ENCODE data around the gene EOLA1. TPM values are rescaled to one million over a fixed set of nuclear protein-coding genes. Genes with fewer than 3 reads are reported as not detected.
"Not testable (repeated sequence)": the region's sequence is repeated elsewhere in the genome, so short reads cannot be mapped to it uniquely, and the experiment has no call there.

Gene EOLA1
- total RNA-seq, 1 experiment from 2014 or later = 11.6 TPM

GRCh38 chrX:149555251-149555650, 14.4 kb downstream of the EOLA1 start:
- H3K36me3 ChIP-seq (ENCODE audit: insufficient read depth, low read length); H3K9me3 ChIP-seq (ENCODE audit: low read length); H3K4me3 ChIP-seq (ENCODE audit: low read length): not testable (repeated sequence)

GRCh38 chrX:149563359-149563758, 22.5 kb downstream of the EOLA1 start:
- H3K4me1 ChIP-seq (ENCODE audit: low read length) = no peaks in the 10 kb centered on the region
- H3K27me3 ChIP-seq (ENCODE audit: low read length) = no peaks in the 10 kb centered on the region
- H3K36me3 ChIP-seq (ENCODE audit: insufficient read depth, low read length) = no peaks in the 10 kb centered on the region
- no peak overlapping the region for H2AFZ ChIP-seq (ENCODE audit: low read length)
- no peaks in the 10 kb centered on the region for H3K9me3 ChIP-seq (ENCODE audit: low read length)
- H4K20me1 ChIP-seq (ENCODE audit: insufficient read depth, low read depth, low read length) = no peaks in the 10 kb centered on the region
- peak; percentile 16 for DNase-seq
- H3K4me3 ChIP-seq (ENCODE audit: low read length) = no peak overlapping the region
- no peak overlapping the region for H3K4me2 ChIP-seq (ENCODE audit: low read depth, low read length, poor library complexity, severe bottlenecking)
- no peaks in the 10 kb centered on the region for H3K9me2 ChIP-seq (replicated peaks; ENCODE audit: insufficient read depth, low read length)
- no peak overlapping the region for H3K9ac ChIP-seq (ENCODE audit: low read length)
- H3K79me2 ChIP-seq (ENCODE audit: low read length) = no peaks in the 10 kb centered on the region
- H3K27ac ChIP-seq (ENCODE audit: low read length) = no peak overlapping the region

More at GRCh38 chrX:149555251-149555650, 14.4 kb downstream of the EOLA1 start:
- H3K4me1 ChIP-seq (ENCODE audit: low read length); H4K20me1 ChIP-seq (ENCODE audit: insufficient read depth, low read depth, low read length); H2AFZ ChIP-seq (ENCODE audit: low read length); H3K27ac ChIP-seq (ENCODE audit: low read length); H3K79me2 ChIP-seq (ENCODE audit: low read length); H3K9me2 ChIP-seq (replicated peaks; ENCODE audit: insufficient read depth, low read length); H3K4me2 ChIP-seq (ENCODE audit: low read depth, low read length, poor library complexity, severe bottlenecking); DNase-seq; H3K9ac ChIP-seq (ENCODE audit: low read length); H3K27me3 ChIP-seq (ENCODE audit: low read length): not testable (repeated sequence)

- no peak overlapping the region for H2AFZ ChIP-seq (ENCODE audit: low read length)
- H3K27ac ChIP-seq (ENCODE audit: low read length) = no peak overlapping the region
- DNase-seq = peak; percentile 29
- H3K9me3 ChIP-seq (ENCODE audit: low read length) = no peaks in the 10 kb centered on the region
- H3K4me1 ChIP-seq (ENCODE audit: low read length) = no peaks in the 10 kb centered on the region
- H3K79me2 ChIP-seq (ENCODE audit: low read length) = no peaks in the 10 kb centered on the region
- H4K20me1 ChIP-seq (ENCODE audit: insufficient read depth, low read depth, low read length) = no peaks in the 10 kb centered on the region
- H3K4me2 ChIP-seq (ENCODE audit: low read depth, low read length, poor library complexity, severe bottlenecking) = no peak overlapping the region
- no peaks in the 10 kb centered on the region for H3K36me3 ChIP-seq (ENCODE audit: insufficient read depth, low read length)
- no peak overlapping the region for H3K4me3 ChIP-seq (ENCODE audit: low read length)
- H3K9me2 ChIP-seq (replicated peaks; ENCODE audit: insufficient read depth, low read length) = no peaks in the 10 kb centered on the region
- no peak overlapping the region for H3K9ac ChIP-seq (ENCODE audit: low read length)
- no peaks in the 10 kb centered on the region for H3K27me3 ChIP-seq (ENCODE audit: low read length)
Observed at GRCh38 chrX:149567621-149568417, 27.0 kb downstream of the EOLA1 start.

GRCh38 chrX:149568701-149569296, 28.0 kb downstream of the EOLA1 start:
- no peak overlapping the region for H2AFZ ChIP-seq (ENCODE audit: low read length)
- no peak overlapping the region for H3K27ac ChIP-seq (ENCODE audit: low read length)
- H4K20me1 ChIP-seq (ENCODE audit: insufficient read depth, low read depth, low read length) = no peaks in the 10 kb centered on the region
- no peaks in the 10 kb centered on the region for H3K4me1 ChIP-seq (ENCODE audit: low read length)
- H3K27me3 ChIP-seq (ENCODE audit: low read length) = no peaks in the 10 kb centered on the region
- H3K79me2 ChIP-seq (ENCODE audit: low read length) = no peaks in the 10 kb centered on the region
- peak; percentile 20 for DNase-seq
- H3K9me2 ChIP-seq (replicated peaks; ENCODE audit: insufficient read depth, low read length) = no peaks in the 10 kb centered on the region
- no peak overlapping the region for H3K9ac ChIP-seq (ENCODE audit: low read length)
- no peaks in the 10 kb centered on the region for H3K9me3 ChIP-seq (ENCODE audit: low read length)
- no peak overlapping the region for H3K4me2 ChIP-seq (ENCODE audit: low read depth, low read length, poor library complexity, severe bottlenecking)
- H3K4me3 ChIP-seq (ENCODE audit: low read length) = no peak overlapping the region
- no peaks in the 10 kb centered on the region for H3K36me3 ChIP-seq (ENCODE audit: insufficient read depth, low read length)

GRCh38 chrX:149569770-149570169, 29.0 kb downstream of the EOLA1 start:
- H3K79me2 ChIP-seq (ENCODE audit: low read length) = no peaks in the 10 kb centered on the region
- no peaks in the 10 kb centered on the region for H3K27me3 ChIP-seq (ENCODE audit: low read length)
- no peak overlapping the region for H2AFZ ChIP-seq (ENCODE audit: low read length)
- H3K9me2 ChIP-seq (replicated peaks; ENCODE audit: insufficient read depth, low read length) = no peaks in the 10 kb centered on the region
- H3K4me1 ChIP-seq (ENCODE audit: low read length) = no peaks in the 10 kb centered on the region
- no peaks in the 10 kb centered on the region for H3K36me3 ChIP-seq (ENCODE audit: insufficient read depth, low read length)
- no peak overlapping the region for H3K4me3 ChIP-seq (ENCODE audit: low read length)
- H3K4me2 ChIP-seq (ENCODE audit: low read depth, low read length, poor library complexity, severe bottlenecking) = no peak overlapping the region
- no peak overlapping the region for H3K27ac ChIP-seq (ENCODE audit: low read length)
- peak; percentile 28 for DNase-seq
- no peak overlapping the region for H3K9ac ChIP-seq (ENCODE audit: low read length)
- no peaks in the 10 kb centered on the region for H4K20me1 ChIP-seq (ENCODE audit: insufficient read depth, low read depth, low read length)
- no peaks in the 10 kb centered on the region for H3K9me3 ChIP-seq (ENCODE audit: low read length)

GRCh38 chrX:149570668-149571067, 29.9 kb downstream of the EOLA1 start:
- no peaks in the 10 kb centered on the region for H3K27me3 ChIP-seq (ENCODE audit: low read length)
- H3K9me2 ChIP-seq (replicated peaks; ENCODE audit: insufficient read depth, low read length) = no peaks in the 10 kb centered on the region
- no peaks in the 10 kb centered on the region for H3K9me3 ChIP-seq (ENCODE audit: low read length)
- H3K27ac ChIP-seq (ENCODE audit: low read length) = no peak overlapping the region
- no peaks in the 10 kb centered on the region for H3K4me1 ChIP-seq (ENCODE audit: low read length)
- H3K36me3 ChIP-seq (ENCODE audit: insufficient read depth, low read length) = no peaks in the 10 kb centered on the region
- no peaks in the 10 kb centered on the region for H3K79me2 ChIP-seq (ENCODE audit: low read length)
- H3K4me2 ChIP-seq (ENCODE audit: low read depth, low read length, poor library complexity, severe bottlenecking) = no peak overlapping the region
- peak; percentile 25 for DNase-seq
- H3K4me3 ChIP-seq (ENCODE audit: low read length) = no peak overlapping the region
- no peaks in the 10 kb centered on the region for H4K20me1 ChIP-seq (ENCODE audit: insufficient read depth, low read depth, low read length)
- H3K9ac ChIP-seq (ENCODE audit: low read length) = no peak overlapping the region
- H2AFZ ChIP-seq (ENCODE audit: low read length) = no peak overlapping the region

GRCh38 chrX:149571770-149572169, 31.0 kb downstream of the EOLA1 start:
- Histone ChIP-seq H4K20me1 (ENCODE audit: insufficient read depth, low read depth, low read length) (no peaks in the 10 kb centered on the region), H3K9me2 (replicated peaks; ENCODE audit: insufficient read depth, low read length) (no peaks in the 10 kb centered on the region), H3K9me3 (ENCODE audit: low read length) (no peaks in the 10 kb centered on the region), H3K79me2 (ENCODE audit: low read length) (no peaks in the 10 kb centered on the region), H2AFZ (ENCODE audit: low read length) (no peak overlapping the region), H3K27ac (ENCODE audit: low read length) (no peak overlapping the region), H3K4me2 (ENCODE audit: low read depth, low read length, poor library complexity, severe bottlenecking) (no peak overlapping the region), H3K27me3 (ENCODE audit: low read length) (no peaks in the 10 kb centered on the region), H3K4me3 (ENCODE audit: low read length) (no peak overlapping the region), H3K4me1 (ENCODE audit: low read length) (no peaks in the 10 kb centered on the region), H3K9ac (ENCODE audit: low read length) (no peak overlapping the region), H3K36me3 (ENCODE audit: insufficient read depth, low read length) (no peaks in the 10 kb centered on the region)
- peak; percentile 14 for DNase-seq

GRCh38 chrX:149572743-149573142, 31.9 kb downstream of the EOLA1 start:
- Histone ChIP-seq H3K4me1 (ENCODE audit: low read length) (no peaks in the 10 kb centered on the region), H3K4me3 (ENCODE audit: low read length) (no peak overlapping the region), H2AFZ (ENCODE audit: low read length) (no peak overlapping the region), H3K27ac (ENCODE audit: low read length) (no peak overlapping the region), H3K27me3 (ENCODE audit: low read length) (no peaks in the 10 kb centered on the region), H3K9ac (ENCODE audit: low read length) (no peak overlapping the region), H3K4me2 (ENCODE audit: low read depth, low read length, poor library complexity, severe bottlenecking) (no peak overlapping the region), H3K9me2 (replicated peaks; ENCODE audit: insufficient read depth, low read length) (no peaks in the 10 kb centered on the region), H4K20me1 (ENCODE audit: insufficient read depth, low read depth, low read length) (no peaks in the 10 kb centered on the region), H3K36me3 (ENCODE audit: insufficient read depth, low read length) (no peaks in the 10 kb centered on the region), H3K9me3 (ENCODE audit: low read length) (no peaks in the 10 kb centered on the region), H3K79me2 (ENCODE audit: low read length) (no peaks in the 10 kb centered on the region)
- DNase-seq = peak; percentile 6
